Measurements from ENCODE around the gene ABCG4. TPM values are rescaled to one million over a fixed set of nuclear protein-coding genes. Genes with fewer than 3 reads are reported as not detected.

Gene ABCG4
- total and polyA plus RNA-seq, 9 of the 15 experiments (the other 6 are each of a cell fraction or from before 2014, with no cell fraction given) = 0.03 to 0.11 (median 0.07) TPM; not detected in 4

DNA sequence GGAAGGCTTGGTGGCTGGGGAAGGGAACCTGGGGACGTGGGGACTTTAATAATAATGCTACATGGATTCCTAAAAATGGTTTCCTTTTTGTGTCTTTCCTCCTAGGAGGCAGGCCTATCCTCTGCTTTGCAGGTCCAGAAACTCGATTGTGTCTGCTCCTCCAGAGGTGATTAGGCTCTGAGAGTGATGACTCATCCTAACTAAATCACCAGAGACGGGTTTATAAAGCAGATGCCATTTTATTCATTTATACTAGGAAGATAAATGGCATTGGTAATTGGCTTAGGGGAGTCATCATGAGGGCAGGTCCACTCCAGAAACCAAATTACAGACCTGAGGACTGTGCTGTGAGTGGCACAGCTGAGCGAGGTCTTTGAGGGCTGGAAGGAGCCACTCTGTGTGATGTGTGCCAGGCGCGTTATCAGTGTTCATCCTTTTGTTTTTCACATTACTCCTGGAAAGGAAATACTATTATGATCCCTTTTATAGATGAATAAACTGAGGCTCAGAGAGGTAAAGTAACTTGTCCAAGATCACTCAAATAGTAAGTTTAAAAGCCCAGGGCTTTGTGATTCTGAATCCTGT is 26.7 kb downstream of the ABCG4 start (continued):
- TF ChIP-seq JUN (IDR thresholded peaks at IDR 0.05; ENCODE audit: borderline replicate concordance, low read depth, low read length) (peak; percentile 57), JUN (CRISPR knock-in tag; IDR thresholded peaks at IDR 0.05; ENCODE audit: borderline replicate concordance) (no peak), JUNB (CRISPR knock-in tag; conservative IDR thresholded peaks at IDR 0.05) (peak; percentile 83), ETV1 (tag; conservative IDR thresholded peaks at IDR 0.05; ENCODE audit: low read depth) (no peak)

DNA sequence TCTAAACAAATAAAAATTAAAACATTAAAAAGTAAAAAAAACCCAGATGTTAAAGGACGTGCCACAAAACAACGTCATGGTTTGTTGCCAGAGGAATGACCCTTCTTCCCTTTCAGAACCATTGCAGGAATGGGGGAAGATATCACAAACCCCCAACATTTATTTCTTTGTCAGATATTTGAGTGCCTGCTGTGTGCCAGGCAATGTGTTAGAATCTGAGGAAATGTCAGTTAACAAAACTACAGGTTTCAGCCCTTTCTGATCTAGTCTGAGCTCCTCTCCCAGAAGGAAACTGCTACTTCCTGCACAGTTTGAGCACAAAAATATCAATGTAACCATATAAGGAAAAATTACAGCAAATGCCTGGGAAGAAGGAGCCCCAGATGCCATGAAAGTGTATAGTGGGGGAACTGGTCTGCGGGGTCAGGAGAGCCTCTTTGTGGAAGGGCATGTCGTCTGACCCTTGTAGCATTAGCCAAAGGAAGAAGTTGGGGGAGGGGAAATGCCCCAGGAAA is 29.4 kb downstream of the ABCG4 start:
- CTCF ChIA-PET (ENCODE audit: low intra/inter-chr PET ratio) = no interaction called here
- no TSS peak for BruUV-seq (replicated peaks)
- 26% methylated on average over 4 of the region's 4 CpGs for WGBS (ENCODE audit: insufficient coverage, low coverage, missing lambda C conversion rate)

More for the DNA sequence above, 29.4 kb downstream of the ABCG4 start:
- TF ChIP-seq SRSF3 (IDR thresholded peaks at IDR 0.05; ENCODE audit: insufficient read depth, low read length) = no peak
- 0 out of 2 replicates have a peak, but pooled peaks have one; percentile 11 for TF ChIP-seq ETV1 (tag; conservative IDR thresholded peaks at IDR 0.05; ENCODE audit: low read depth)
- Histone ChIP-seq H2AFZ (ENCODE audit: low read depth, low read length) (0 out of 2 replicates have a peak overlapping the region, but pooled peaks have one; percentile 43), H4K20me1 (replicated peaks; ENCODE audit: control insufficient read depth, insufficient read depth, low read length) (no peaks in the 10 kb centered on the region), H3K9me1 (ENCODE audit: control insufficient read depth, insufficient read depth, low read length) (no peaks in the 10 kb centered on the region), H3K27ac (ENCODE audit: extremely low read depth, low read depth, low read length) (no peak overlapping the region), H3K27me3 (ENCODE audit: control insufficient read depth in 2 of 2, insufficient read depth in 2 of 2, low read length in 2 of 2) (no peaks in the 10 kb centered on the region), H3K9ac (ENCODE audit: insufficient read depth in 1 of 2, low read depth in 2 of 2, low read length in 2 of 2) (no peak overlapping the region), H3K4me3 (no peak overlapping the region), H3K9me3 (replicated peaks; ENCODE audit: control insufficient read depth, insufficient read depth, low read depth, low read length) (no peaks in the 10 kb centered on the region), H3K4me2 (ENCODE audit: insufficient read depth, low read length) (no peak overlapping the region), H3K4me1 (replicated peaks in 1 of 2; ENCODE audit: control insufficient read depth in 2 of 2, insufficient read depth in 2 of 2, low read length in 2 of 2) (peaks cover 24 to 41% of the 10 kb centered on the region in 2 experiments), H3K79me2 (ENCODE audit: control insufficient read depth, insufficient read depth, low read length) (no peaks in the 10 kb centered on the region), H3K36me3 (ENCODE audit: control insufficient read depth, insufficient read depth, low read length) (no peaks in the 10 kb centered on the region)
- in situ Hi-C loops (cut with MboI) (no loop called here), intact Hi-C loops (cut with micrococcal nuclease) (no loop called here)
- DNase-seq (ENCODE audit: extremely low read depth in 1 of 4, low spot score in 3 of 4) = no peak
- POLR2A ChIA-PET = interaction anchor here (1.2 kb wide), 1 partner anchor 11 kb away, joined by 5 read pairs; no protein-coding TSS in a partner anchor
- ATAC-seq = no peak
- FAIRE-seq = no peak
